ENCODE results near the gene SDK1. TPM values are rescaled to one million over a fixed set of nuclear protein-coding genes. Genes with fewer than 3 reads are reported as not detected.
A peak's percentile ranks its signal among the peaks of the same experiment; 100 is the strongest.

SDK1 gene
- total RNA-seq, 1 donor from 2014 or later, result 4.3 TPM

GRCh38 chr7:4050126-4050660 lies 749.1 kb downstream of the SDK1 start:
- DNase-seq (ENCODE audit: low spot score), result no peak
- TF ChIP-seq, protein P1, sequence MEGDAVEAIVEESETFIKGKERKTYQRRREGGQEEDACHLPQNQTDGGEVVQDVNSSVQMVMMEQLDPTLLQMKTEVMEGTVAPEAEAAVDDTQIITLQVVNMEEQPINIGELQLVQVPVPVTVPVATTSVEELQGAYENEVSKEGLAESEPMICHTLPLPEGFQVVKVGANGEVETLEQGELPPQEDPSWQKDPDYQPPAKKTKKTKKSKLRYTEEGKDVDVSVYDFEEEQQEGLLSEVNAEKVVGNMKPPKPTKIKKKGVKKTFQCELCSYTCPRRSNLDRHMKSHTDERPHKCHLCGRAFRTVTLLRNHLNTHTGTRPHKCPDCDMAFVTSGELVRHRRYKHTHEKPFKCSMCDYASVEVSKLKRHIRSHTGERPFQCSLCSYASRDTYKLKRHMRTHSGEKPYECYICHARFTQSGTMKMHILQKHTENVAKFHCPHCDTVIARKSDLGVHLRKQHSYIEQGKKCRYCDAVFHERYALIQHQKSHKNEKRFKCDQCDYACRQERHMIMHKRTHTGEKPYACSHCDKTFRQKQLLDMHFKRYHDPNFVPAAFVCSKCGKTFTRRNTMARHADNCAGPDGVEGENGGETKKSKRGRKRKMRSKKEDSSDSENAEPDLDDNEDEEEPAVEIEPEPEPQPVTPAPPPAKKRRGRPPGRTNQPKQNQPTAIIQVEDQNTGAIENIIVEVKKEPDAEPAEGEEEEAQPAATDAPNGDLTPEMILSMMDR (IDR thresholded peaks at IDR 0.05; ENCODE audit: unreplicated experiment), result no peak
- H3K36me3 Mint-ChIP-seq (ENCODE audit: low read depth, unreplicated experiment), result no peaks in the 10 kb centered on the region
- no peaks in the 10 kb centered on the region for H3K4me1 Mint-ChIP-seq (ENCODE audit: unreplicated experiment)
- no peak overlapping the region for H3K27ac Mint-ChIP-seq (ENCODE audit: unreplicated experiment)
- no peak overlapping the region for H3K4me3 Mint-ChIP-seq (ENCODE audit: unreplicated experiment)
- no peaks in the 10 kb centered on the region for H3K9me3 Mint-ChIP-seq (ENCODE audit: unreplicated experiment)
- H3K27me3 Mint-ChIP-seq (ENCODE audit: unreplicated experiment), result no peaks in the 10 kb centered on the region

- Mint-ChIP-seq H3K4me1 (ENCODE audit: unreplicated experiment) (no peaks in the 10 kb centered on the region), H3K36me3 (ENCODE audit: low read depth, unreplicated experiment) (no peaks in the 10 kb centered on the region), H3K9me3 (ENCODE audit: unreplicated experiment) (no peaks in the 10 kb centered on the region), H3K4me3 (ENCODE audit: unreplicated experiment) (no peak overlapping the region), H3K27me3 (ENCODE audit: unreplicated experiment) (no peaks in the 10 kb centered on the region), H3K27ac (ENCODE audit: unreplicated experiment) (no peak overlapping the region)
- no peak for DNase-seq (ENCODE audit: low spot score)
- TF ChIP-seq, protein P1 (IDR thresholded peaks at IDR 0.05; ENCODE audit: unreplicated experiment), result no peak
Measured at GRCh38 chr7:4051696-4052095, 750.6 kb downstream of the SDK1 start.

DNA sequence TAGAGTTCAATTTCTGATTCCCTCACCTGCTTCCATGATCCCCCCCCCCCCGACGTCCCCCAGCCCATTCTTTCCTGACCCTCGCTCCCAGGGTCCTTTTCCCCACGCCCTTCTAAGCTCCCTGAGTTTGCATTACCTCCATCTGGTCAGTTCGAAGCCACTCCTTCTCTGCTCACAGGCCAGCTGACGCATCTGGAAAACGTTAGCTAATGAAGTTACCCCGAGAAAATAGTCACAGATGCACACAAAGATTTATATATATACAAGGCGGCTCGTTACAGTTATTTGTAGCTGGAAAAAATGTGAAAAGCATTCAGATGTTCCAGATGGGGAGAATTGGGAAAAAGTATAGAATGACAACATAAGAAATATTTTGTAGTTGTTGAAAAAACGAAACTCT lies 751.1 kb downstream of the SDK1 start:
- no peaks in the 10 kb centered on the region for H3K27me3 Mint-ChIP-seq (ENCODE audit: unreplicated experiment)

GRCh38 chr7:4054158-4054557 lies 753.1 kb downstream of the SDK1 start:
- H3K4me3 Mint-ChIP-seq (ENCODE audit: unreplicated experiment), result no peak overlapping the region

More for the DNA sequence above, 751.1 kb downstream of the SDK1 start:
- Mint-ChIP-seq H3K9me3 (ENCODE audit: unreplicated experiment) (no peaks in the 10 kb centered on the region), H3K4me3 (ENCODE audit: unreplicated experiment) (no peak overlapping the region), H3K4me1 (ENCODE audit: unreplicated experiment) (no peaks in the 10 kb centered on the region), H3K36me3 (ENCODE audit: low read depth, unreplicated experiment) (no peaks in the 10 kb centered on the region), H3K27ac (ENCODE audit: unreplicated experiment) (no peak overlapping the region)
- no peak for DNase-seq (ENCODE audit: low spot score)
- TF ChIP-seq, protein P1 (IDR thresholded peaks at IDR 0.05; ENCODE audit: unreplicated experiment), result no peak

More at GRCh38 chr7:4054158-4054557, 753.1 kb downstream of the SDK1 start:
- Mint-ChIP-seq H3K27me3 (ENCODE audit: unreplicated experiment) (no peaks in the 10 kb centered on the region), H3K36me3 (ENCODE audit: low read depth, unreplicated experiment) (no peaks in the 10 kb centered on the region), H3K4me1 (ENCODE audit: unreplicated experiment) (no peaks in the 10 kb centered on the region), H3K9me3 (ENCODE audit: unreplicated experiment) (no peaks in the 10 kb centered on the region), H3K27ac (ENCODE audit: unreplicated experiment) (peak overlapping the region; percentile 55)
- TF ChIP-seq, protein P1 (IDR thresholded peaks at IDR 0.05; ENCODE audit: unreplicated experiment), result no peak
- no peak for DNase-seq (ENCODE audit: low spot score)

Data from endothelial cell (in vitro differentiated cells).